OCI-LY7 (cell line): ENCODE data around the gene SLC32A1.

ENCODE experiments used
- EZH2phosphoT487 ChIP-seq: fragments of 200-600 bp; sonication (generic); IDR thresholded peaks from 2 replicates; pipeline ENCODE4 v1.6.1; 2018; ENCODE audit warnings: low read depth, borderline replicate concordance, mild to moderate bottlenecking, mixed run types, antibody characterized with exemption, low read length, moderate library complexity, mixed read lengths
- TF ChIP-seq, protein P1 (sequence below): fragments of 200-600 bp; sonication (generic); conservative IDR thresholded peaks from 2 replicates; pipeline ENCODE4 v1.5.1; 2014; ENCODE audit warnings: mild to moderate bottlenecking, antibody characterized with exemption, low read length, moderate library complexity, mixed read lengths

DNA sequence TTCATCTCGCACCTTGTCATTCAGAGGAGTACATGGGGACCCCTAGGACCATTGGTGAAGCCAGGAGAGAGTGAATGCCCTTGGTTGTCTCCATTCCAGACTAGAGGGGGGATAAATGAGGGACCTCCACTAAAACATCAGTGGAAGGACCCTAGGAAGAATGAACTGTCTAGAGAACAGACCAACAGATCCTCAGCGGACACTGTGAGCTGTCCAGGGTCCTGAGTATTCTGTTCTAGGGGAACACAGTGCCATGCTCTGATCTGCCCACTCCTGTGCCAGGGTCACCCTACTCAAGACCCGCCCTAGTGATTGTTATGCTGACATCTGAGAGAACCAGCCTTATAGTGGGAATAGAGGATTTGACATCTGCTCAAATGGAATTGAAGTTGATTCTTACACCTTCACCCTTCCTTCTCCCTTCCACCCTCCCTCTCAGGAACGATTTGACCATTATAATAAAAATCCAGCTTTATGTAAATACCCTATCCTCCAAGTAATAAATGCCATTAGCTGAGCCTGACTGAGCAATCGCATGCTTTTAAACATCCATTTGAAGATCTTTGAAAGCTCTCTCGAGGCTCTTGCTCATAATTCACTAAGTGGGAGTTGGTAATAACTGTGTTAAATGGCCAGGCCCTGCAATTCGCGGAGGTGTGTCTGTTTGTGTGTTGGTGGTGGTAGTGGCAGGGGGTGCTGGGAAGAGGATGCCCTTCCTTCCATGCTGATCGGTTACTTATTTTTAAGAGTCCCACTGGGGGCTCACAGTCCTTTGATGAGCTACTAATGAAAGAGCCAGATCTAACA is 43.6 kb upstream of the SLC32A1 start:
- TF ChIP-seq, protein P1, sequence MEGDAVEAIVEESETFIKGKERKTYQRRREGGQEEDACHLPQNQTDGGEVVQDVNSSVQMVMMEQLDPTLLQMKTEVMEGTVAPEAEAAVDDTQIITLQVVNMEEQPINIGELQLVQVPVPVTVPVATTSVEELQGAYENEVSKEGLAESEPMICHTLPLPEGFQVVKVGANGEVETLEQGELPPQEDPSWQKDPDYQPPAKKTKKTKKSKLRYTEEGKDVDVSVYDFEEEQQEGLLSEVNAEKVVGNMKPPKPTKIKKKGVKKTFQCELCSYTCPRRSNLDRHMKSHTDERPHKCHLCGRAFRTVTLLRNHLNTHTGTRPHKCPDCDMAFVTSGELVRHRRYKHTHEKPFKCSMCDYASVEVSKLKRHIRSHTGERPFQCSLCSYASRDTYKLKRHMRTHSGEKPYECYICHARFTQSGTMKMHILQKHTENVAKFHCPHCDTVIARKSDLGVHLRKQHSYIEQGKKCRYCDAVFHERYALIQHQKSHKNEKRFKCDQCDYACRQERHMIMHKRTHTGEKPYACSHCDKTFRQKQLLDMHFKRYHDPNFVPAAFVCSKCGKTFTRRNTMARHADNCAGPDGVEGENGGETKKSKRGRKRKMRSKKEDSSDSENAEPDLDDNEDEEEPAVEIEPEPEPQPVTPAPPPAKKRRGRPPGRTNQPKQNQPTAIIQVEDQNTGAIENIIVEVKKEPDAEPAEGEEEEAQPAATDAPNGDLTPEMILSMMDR = no peak
- no peak for TF ChIP-seq EZH2phosphoT487
